Activated T-helper 17 cell treated with anti-CD3 and anti-CD28 coated beads, Interleukin-2, amount 50 U/mL, for 72 hours (primary cell): ENCODE measurements around the gene KRTAP21-2. TPM values are rescaled to one million over a fixed set of nuclear protein-coding genes. Genes with fewer than 3 reads are reported as not detected.

ENCODE experiments used
- ATAC-seq: fragments of 150-1000 bp; cut with Tn5 transposase; replicated peaks from 2 replicates; pipeline ENCODE4 v1.10.0; 2021; ENCODE audit warnings: mild to moderate bottlenecking, moderate library complexity
- H3K27ac Mint-ChIP-seq: one replicate; pipeline ENCODE4 v1.8.0; 2022; ENCODE audit warnings: mixed read lengths
- H3K27me3 Mint-ChIP-seq: one replicate; pipeline ENCODE4 v1.8.0; 2022; ENCODE audit warnings: mixed read lengths
- H3K36me3 Mint-ChIP-seq: one replicate; pipeline ENCODE4 v1.8.0; 2022; ENCODE audit warnings: low read depth, mild to moderate bottlenecking, mixed read lengths
- H3K4me1 Mint-ChIP-seq: one replicate; pipeline ENCODE4 v1.8.0; 2022; ENCODE audit warnings: mixed read lengths
- H3K4me3 Mint-ChIP-seq: one replicate; pipeline ENCODE4 v1.8.0; 2022; ENCODE audit warnings: mild to moderate bottlenecking, mixed read lengths
- H3K9me3 Mint-ChIP-seq: one replicate; pipeline ENCODE4 v1.8.0; 2022; ENCODE audit warnings: mixed read lengths
- total RNA-seq, 2 donors: library from RNA; stranded (reverse); gene quantifications; one replicate each; pipeline ENCODE4 v1.2.3, GENCODE V29; 2022

The KRTAP21-2 gene
- total RNA-seq, 2 donors from 2014 or later = not detected

DNA sequence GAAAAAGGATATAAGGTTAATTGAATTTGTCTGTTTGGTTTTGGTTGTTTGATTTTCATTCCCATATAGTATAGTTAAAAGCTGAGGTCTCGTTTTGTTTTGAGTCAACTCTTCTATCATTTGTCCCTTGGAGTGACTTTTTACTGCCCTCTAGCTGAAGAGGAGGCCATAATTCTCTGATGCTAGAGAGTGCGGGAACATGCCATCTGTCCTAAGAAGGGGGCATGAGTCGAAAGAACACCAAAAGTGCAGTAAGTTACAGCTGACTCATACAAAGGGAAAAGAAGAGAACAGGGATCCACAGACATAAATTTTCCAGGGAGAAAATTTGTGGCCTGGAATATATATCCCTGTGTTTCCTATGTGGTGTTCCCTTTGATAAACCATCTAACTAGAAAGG is 32.6 kb downstream of the KRTAP21-2 start:
- Mint-ChIP-seq H3K4me1 (peaks cover 8% of the 10 kb centered on the region), H3K4me3 (no peak overlapping the region), H3K36me3 (no peaks in the 10 kb centered on the region), H3K27me3 (peaks cover 5% of the 10 kb centered on the region), H3K9me3 (peaks cover 10% of the 10 kb centered on the region), H3K27ac (no peak overlapping the region)
- ATAC-seq = no peak

GRCh38 chr21:30713766-30714165 is 33.3 kb downstream of the KRTAP21-2 start:
- Mint-ChIP-seq H3K36me3 (no peaks in the 10 kb centered on the region), H3K4me3 (no peak overlapping the region), H3K4me1 (peaks cover 4% of the 10 kb centered on the region), H3K27ac (no peak overlapping the region), H3K27me3 (peaks cover 5% of the 10 kb centered on the region), H3K9me3 (peaks cover 10% of the 10 kb centered on the region)
- ATAC-seq = no peak

DNA sequence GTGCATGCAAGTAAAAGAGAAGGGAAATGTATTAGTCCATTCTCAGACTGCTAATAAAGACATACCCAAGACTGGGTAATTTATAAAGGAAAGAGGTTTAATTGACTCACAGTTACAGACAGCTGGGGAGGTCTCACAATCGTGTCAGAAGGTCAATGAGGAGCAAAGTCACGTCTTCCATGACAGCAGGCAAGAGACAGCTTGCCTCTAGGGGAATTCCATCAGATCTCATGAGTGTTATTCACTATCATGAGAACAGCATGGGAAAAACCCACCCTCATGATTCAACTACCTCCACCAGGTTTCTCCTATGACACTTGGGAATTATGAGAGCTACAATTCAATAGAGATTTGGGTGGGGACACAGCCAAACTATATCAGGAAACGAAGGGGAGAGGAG is 36.6 kb downstream of the KRTAP21-2 start:
- ATAC-seq = peak; percentile 91
- Mint-ChIP-seq H3K27me3 (no peaks in the 10 kb centered on the region), H3K36me3 (no peaks in the 10 kb centered on the region), H3K27ac (peak overlapping the region; percentile 78), H3K4me3 (peak overlapping the region; percentile 5), H3K9me3 (peaks cover 5% of the 10 kb centered on the region), H3K4me1 (no peaks in the 10 kb centered on the region)

DNA sequence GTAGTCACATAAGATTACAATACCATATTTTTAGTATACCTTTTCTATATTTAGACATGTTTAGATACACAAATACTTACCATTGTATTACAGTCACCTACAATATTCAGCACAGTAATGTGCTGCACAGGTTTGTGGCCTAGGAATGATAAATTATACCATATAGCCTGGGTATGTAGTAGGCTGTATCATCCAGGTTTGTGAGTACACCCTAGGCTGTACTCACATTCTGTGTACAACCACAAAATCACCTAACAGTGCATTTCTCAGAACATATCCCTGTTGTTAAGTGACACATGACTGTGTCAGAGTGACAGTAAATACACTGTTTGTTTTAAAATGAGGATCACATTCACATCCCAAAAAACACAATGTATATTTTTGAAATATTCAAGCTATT is 39.6 kb downstream of the KRTAP21-2 start:
- Mint-ChIP-seq H3K4me3 (no peak overlapping the region), H3K27me3 (no peaks in the 10 kb centered on the region), H3K36me3 (no peaks in the 10 kb centered on the region), H3K9me3 (peaks cover 5% of the 10 kb centered on the region), H3K4me1 (no peaks in the 10 kb centered on the region), H3K27ac (no peak overlapping the region)
- peak; percentile 63 for ATAC-seq

Other genes with a start within 250 kb of the KRTAP21-2 start
- gene KRTAP19-5, start 245.1 kb downstream of the KRTAP21-2 start, total RNA-seq = not detected
- not detected for gene KRTAP19-6, start 205.4 kb downstream of the KRTAP21-2 start, total RNA-seq
- not detected for gene KRTAP19-7, start 185.9 kb downstream of the KRTAP21-2 start, total RNA-seq
- gene KRTAP22-2, start 156.9 kb downstream of the KRTAP21-2 start, total RNA-seq = not detected
- gene KRTAP6-3, start 154.8 kb downstream of the KRTAP21-2 start, total RNA-seq = not detected
- not detected for gene KRTAP6-2, start 148.4 kb downstream of the KRTAP21-2 start, total RNA-seq
- not detected for gene KRTAP22-1, start 146.2 kb downstream of the KRTAP21-2 start, total RNA-seq
- not detected for gene KRTAP6-1, start 133.3 kb downstream of the KRTAP21-2 start, total RNA-seq
- gene KRTAP20-1, start 130.8 kb downstream of the KRTAP21-2 start, total RNA-seq = not detected
- not detected for gene KRTAP20-4, start 126.6 kb downstream of the KRTAP21-2 start, total RNA-seq
- not detected for gene KRTAP20-2, start 112.1 kb downstream of the KRTAP21-2 start, total RNA-seq
- gene KRTAP20-3, start 104.4 kb downstream of the KRTAP21-2 start, total RNA-seq = not detected
- not detected for gene KRTAP21-3, start 28.5 kb downstream of the KRTAP21-2 start, total RNA-seq
- not detected for gene KRTAP21-1, start 8.2 kb upstream of the KRTAP21-2 start, total RNA-seq
- not detected for gene KRTAP8-1, start 66.0 kb upstream of the KRTAP21-2 start, total RNA-seq
- not detected for gene KRTAP7-1, start 82.5 kb upstream of the KRTAP21-2 start, total RNA-seq
- gene KRTAP11-1, start 134.3 kb upstream of the KRTAP21-2 start, total RNA-seq = not detected